Uterus (tissue), 2 donors: ENCODE measurements around the gene SLC12A6.

Experiments
- POLR2A ChIP-seq, 2 donors: fragments of 450-650 bp; IDR thresholded peaks; one replicate each; pipeline ENCODE4 v1.6.1; 2016; ENCODE audit warnings: antibody characterized with exemption in 2 of 2, mild to moderate bottlenecking in 1 of 2, moderate library complexity in 1 of 2
- TF ChIP-seq, protein P1 (sequence below), 4 experiments: fragments of 200-600 bp in 2 of 4; fragments of 450-650 bp in 2 of 4; sonication (generic) in 2 of 4; IDR thresholded peaks; one replicate each; pipeline ENCODE4 v1.5.1; 2016 to 2019; ENCODE audit warnings: antibody characterized with exemption in 4 of 4, mild to moderate bottlenecking in 2 of 4, moderate library complexity in 1 of 4

DNA sequence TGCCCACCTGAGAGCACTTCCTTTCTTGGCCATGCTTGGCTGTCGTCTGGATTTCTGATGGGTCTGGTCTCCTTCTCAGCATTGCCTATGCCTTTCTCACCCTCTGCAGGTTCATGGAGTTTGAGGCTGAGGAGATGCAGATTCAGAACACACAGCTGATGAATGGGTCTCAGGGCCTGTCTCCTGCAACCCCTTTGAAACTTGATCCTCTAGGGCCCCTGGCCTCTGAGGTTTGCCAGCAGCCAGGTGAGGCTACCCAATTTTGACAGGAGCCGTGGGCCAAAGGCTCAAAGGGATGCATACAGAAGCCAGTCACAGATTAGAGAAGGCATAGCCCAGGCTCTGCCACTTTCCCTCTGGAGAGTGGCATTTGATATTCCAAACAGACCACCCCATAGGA, 16.0 kb upstream of the SLC12A6 start:
- TF ChIP-seq, protein P1, sequence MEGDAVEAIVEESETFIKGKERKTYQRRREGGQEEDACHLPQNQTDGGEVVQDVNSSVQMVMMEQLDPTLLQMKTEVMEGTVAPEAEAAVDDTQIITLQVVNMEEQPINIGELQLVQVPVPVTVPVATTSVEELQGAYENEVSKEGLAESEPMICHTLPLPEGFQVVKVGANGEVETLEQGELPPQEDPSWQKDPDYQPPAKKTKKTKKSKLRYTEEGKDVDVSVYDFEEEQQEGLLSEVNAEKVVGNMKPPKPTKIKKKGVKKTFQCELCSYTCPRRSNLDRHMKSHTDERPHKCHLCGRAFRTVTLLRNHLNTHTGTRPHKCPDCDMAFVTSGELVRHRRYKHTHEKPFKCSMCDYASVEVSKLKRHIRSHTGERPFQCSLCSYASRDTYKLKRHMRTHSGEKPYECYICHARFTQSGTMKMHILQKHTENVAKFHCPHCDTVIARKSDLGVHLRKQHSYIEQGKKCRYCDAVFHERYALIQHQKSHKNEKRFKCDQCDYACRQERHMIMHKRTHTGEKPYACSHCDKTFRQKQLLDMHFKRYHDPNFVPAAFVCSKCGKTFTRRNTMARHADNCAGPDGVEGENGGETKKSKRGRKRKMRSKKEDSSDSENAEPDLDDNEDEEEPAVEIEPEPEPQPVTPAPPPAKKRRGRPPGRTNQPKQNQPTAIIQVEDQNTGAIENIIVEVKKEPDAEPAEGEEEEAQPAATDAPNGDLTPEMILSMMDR (IDR thresholded peaks at IDR 0.05): no peak
- TF ChIP-seq POLR2A (IDR thresholded peaks at IDR 0.05): no peak
